ENCODE data around the gene IL1R2.
A peak's percentile ranks its signal among the peaks of the same experiment; 100 is the strongest.

Gene IL1R2

DNA sequence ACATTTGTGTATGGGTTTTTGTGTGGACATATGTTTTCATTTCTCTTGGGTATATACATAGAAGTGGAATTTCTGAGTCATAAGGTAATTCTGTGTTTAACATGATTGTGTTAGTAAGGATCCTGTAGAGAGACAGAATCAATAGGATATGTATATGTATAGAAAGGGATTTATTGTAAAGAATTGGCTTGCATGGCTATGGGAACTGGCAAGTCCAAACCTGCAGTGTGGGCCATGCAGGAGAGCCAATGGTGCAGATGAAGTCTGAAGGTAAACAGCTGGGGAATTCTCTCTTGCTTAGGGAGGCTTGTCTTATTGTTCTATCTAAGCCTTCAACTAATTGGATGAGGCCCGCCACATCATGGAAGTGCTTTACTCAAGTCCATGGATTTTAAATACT is 39.2 kb upstream of the IL1R2 start:
- no peak overlapping the region for H3K4me3 ChIP-seq (replicated peaks; ENCODE audit: insufficient read depth, low read length)
- no peak for TF ChIP-seq GABPA (IDR thresholded peaks at IDR 0.05; ENCODE audit: low read depth)
- no peak for TF ChIP-seq POLR2AphosphoS5 (IDR thresholded peaks at IDR 0.05; ENCODE audit: low read depth)
- TF ChIP-seq, protein P1, sequence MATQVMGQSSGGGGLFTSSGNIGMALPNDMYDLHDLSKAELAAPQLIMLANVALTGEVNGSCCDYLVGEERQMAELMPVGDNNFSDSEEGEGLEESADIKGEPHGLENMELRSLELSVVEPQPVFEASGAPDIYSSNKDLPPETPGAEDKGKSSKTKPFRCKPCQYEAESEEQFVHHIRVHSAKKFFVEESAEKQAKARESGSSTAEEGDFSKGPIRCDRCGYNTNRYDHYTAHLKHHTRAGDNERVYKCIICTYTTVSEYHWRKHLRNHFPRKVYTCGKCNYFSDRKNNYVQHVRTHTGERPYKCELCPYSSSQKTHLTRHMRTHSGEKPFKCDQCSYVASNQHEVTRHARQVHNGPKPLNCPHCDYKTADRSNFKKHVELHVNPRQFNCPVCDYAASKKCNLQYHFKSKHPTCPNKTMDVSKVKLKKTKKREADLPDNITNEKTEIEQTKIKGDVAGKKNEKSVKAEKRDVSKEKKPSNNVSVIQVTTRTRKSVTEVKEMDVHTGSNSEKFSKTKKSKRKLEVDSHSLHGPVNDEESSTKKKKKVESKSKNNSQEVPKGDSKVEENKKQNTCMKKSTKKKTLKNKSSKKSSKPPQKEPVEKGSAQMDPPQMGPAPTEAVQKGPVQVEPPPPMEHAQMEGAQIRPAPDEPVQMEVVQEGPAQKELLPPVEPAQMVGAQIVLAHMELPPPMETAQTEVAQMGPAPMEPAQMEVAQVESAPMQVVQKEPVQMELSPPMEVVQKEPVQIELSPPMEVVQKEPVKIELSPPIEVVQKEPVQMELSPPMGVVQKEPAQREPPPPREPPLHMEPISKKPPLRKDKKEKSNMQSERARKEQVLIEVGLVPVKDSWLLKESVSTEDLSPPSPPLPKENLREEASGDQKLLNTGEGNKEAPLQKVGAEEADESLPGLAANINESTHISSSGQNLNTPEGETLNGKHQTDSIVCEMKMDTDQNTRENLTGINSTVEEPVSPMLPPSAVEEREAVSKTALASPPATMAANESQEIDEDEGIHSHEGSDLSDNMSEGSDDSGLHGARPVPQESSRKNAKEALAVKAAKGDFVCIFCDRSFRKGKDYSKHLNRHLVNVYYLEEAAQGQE (IDR thresholded peaks at IDR 0.05; ENCODE audit: insufficient replicate concordance, low read depth): no peak
- H3K27ac ChIP-seq (replicated peaks): no peak overlapping the region
- H3K27me3 ChIP-seq (ENCODE audit: insufficient read depth, poor library complexity, severe bottlenecking): no peaks in the 10 kb centered on the region
- DNase-seq (ENCODE audit: low read depth in 1 of 2, low spot score in 1 of 2): no peak

DNA sequence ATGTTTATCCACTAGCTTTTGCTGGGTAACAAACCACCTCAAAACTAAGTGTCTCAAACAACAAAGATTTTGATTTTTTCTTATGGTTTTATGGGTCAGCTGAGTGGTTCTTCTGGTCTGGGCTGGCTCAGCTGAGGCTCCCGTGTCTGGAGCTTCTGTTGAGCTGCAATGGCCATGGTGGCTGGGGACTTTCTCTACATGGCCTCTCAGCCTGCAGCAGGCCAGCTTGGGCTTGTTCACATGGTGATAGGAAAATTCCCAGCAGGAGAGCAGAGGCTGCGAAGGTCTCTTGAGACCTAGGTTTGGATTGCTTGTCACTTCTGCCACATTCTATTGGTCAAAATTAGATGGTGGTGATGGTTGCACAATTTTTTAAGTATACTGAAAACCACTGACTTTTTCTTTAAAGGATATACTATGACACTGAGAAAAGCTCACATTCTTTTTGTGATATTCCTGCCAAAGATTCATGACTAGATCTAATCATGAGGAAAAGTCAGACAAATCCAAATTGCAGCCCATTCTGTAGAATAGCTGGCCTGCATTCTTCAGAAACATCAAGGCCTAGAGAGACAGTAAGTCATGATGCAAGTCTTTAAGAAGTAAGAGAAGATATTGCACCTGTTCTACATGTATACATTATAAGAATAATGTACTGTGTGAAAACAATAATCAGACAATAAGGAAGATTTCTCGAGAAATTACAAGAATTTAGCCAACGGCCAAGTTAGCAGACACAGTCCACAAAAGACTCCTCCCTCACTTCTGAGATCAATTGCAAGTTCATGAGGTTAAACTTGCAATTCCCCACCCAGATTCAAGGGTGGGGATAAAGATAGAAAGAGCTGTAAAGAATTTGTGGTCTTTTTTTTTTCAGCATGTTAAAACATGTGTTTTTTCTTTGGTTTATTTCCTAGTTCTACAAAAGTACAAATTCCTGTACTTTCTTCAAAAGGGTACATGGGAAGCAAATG is 35.0 kb upstream of the IL1R2 start:
- Histone ChIP-seq H3K27me3 (ENCODE audit: insufficient read depth, poor library complexity, severe bottlenecking) (no peaks in the 10 kb centered on the region), H3K4me3 (replicated peaks; ENCODE audit: insufficient read depth, low read length) (no peak overlapping the region), H3K27ac (replicated peaks) (no peak overlapping the region)
- no peak for DNase-seq (ENCODE audit: low read depth in 1 of 2, low spot score in 1 of 2)
- TF ChIP-seq, protein P1 (IDR thresholded peaks at IDR 0.05; ENCODE audit: insufficient replicate concordance, low read depth): no peak
- no peak for TF ChIP-seq SPI1 (IDR thresholded peaks at IDR 0.05; ENCODE audit: borderline replicate concordance, low read depth)
- TF ChIP-seq GABPA (IDR thresholded peaks at IDR 0.05; ENCODE audit: low read depth): no peak
- TF ChIP-seq, protein P2, sequence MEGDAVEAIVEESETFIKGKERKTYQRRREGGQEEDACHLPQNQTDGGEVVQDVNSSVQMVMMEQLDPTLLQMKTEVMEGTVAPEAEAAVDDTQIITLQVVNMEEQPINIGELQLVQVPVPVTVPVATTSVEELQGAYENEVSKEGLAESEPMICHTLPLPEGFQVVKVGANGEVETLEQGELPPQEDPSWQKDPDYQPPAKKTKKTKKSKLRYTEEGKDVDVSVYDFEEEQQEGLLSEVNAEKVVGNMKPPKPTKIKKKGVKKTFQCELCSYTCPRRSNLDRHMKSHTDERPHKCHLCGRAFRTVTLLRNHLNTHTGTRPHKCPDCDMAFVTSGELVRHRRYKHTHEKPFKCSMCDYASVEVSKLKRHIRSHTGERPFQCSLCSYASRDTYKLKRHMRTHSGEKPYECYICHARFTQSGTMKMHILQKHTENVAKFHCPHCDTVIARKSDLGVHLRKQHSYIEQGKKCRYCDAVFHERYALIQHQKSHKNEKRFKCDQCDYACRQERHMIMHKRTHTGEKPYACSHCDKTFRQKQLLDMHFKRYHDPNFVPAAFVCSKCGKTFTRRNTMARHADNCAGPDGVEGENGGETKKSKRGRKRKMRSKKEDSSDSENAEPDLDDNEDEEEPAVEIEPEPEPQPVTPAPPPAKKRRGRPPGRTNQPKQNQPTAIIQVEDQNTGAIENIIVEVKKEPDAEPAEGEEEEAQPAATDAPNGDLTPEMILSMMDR (IDR thresholded peaks at IDR 0.05; ENCODE audit: insufficient read depth, low read length): no peak
- no peak for TF ChIP-seq POLR2AphosphoS5 (IDR thresholded peaks at IDR 0.05; ENCODE audit: low read depth)

DNA sequence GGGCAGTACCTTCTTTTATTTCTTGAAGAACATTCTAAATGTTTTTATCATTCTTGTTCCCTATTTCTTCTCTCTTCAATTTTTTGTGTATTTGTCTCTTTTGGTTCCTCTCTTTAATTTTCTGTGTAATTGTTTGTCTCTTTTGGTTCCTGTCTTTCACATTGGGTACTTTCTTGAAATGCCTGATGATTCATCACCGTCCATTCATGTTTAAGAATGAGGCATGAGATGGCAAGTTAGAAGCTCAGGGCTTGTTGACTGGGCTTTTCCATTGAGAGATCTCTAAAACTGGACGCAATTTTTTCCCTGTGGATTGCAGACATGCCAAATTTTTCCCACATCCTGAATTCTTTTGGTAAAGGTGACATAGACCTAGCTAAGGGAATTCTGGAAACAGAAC is 33.7 kb upstream of the IL1R2 start:
- Histone ChIP-seq H3K4me3 (replicated peaks; ENCODE audit: insufficient read depth, low read length) (no peak overlapping the region), H3K27ac (replicated peaks) (no peak overlapping the region; the same call in 1 of the 2 replicates), H3K27me3 (ENCODE audit: insufficient read depth, poor library complexity, severe bottlenecking) (no peaks in the 10 kb centered on the region)
- TF ChIP-seq GABPA (IDR thresholded peaks at IDR 0.05; ENCODE audit: low read depth): no peak
- TF ChIP-seq, protein P2 (IDR thresholded peaks at IDR 0.05; ENCODE audit: insufficient read depth, low read length): no peak
- TF ChIP-seq SPI1 (IDR thresholded peaks at IDR 0.05; ENCODE audit: borderline replicate concordance, low read depth): no peak
- no peak for TF ChIP-seq POLR2AphosphoS5 (IDR thresholded peaks at IDR 0.05; ENCODE audit: low read depth)
- TF ChIP-seq, protein P1 (IDR thresholded peaks at IDR 0.05; ENCODE audit: insufficient replicate concordance, low read depth): no peak
- DNase-seq (ENCODE audit: low read depth in 1 of 2, low spot score in 1 of 2): peak in 1 of 2 experiments; percentile 31

Data from HL-60 (cell line).